BJ (cell line): ENCODE results near the gene GON4L. TPM values are rescaled to one million over a fixed set of nuclear protein-coding genes. Genes with fewer than 3 reads are reported as not detected.
"Not testable (repeated sequence)": the region's sequence is repeated elsewhere in the genome, so short reads cannot be mapped to it uniquely, and the experiment has no call there.

Source experiments
- CTCF ChIA-PET: fragments of 350-600 bp; formaldehyde crosslinking; extraction: SDS; loops from one replicate; lab custom pipeline; 2021; ENCODE audit warnings: antibody characterized with exemption, inconsistent platforms; lab: Yijun Ruan, JAX
- POLR2A ChIA-PET: fragments of 300-600 bp; sonication (Branson Sonifier 250); formaldehyde crosslinking; extraction: SDS; loops from one replicate; lab custom pipeline; 2021; ENCODE audit warnings: antibody characterized with exemption; lab: Charles Lee
- DNase-seq: peaks from one replicate; pipeline ENCODE4 v3.0.0-alpha.2; 2011; ENCODE audit warnings: low read depth
- H3K27me3 ChIP-seq: 2 replicates; pipeline ENCODE4 v1.6.0; 2011; ENCODE audit warnings: low read length; ENCODE audit not compliant: control insufficient read depth, insufficient read depth
- H3K36me3 ChIP-seq: 2 replicates; pipeline ENCODE4 v1.5.1; 2011; ENCODE audit warnings: low read length; ENCODE audit not compliant: control insufficient read depth, insufficient read depth
- H3K4me3 ChIP-seq: 2 replicates; pipeline ENCODE4 v1.5.1; 2011; ENCODE audit warnings: low read depth, mild to moderate bottlenecking, control low read depth, low read length
- CTCF ChIP-seq: IDR thresholded peaks from 2 replicates; pipeline ENCODE4 v1.5.1; 2011; ENCODE audit warnings: low read depth, mild to moderate bottlenecking, control low read depth, inconsistent platforms, low read length, moderate library complexity; ENCODE audit not compliant: insufficient read depth
- polyA plus RNA-seq: library from polyadenylated mRNA; depleted of rRNA; stranded (reverse); fragments of >200 nt; gene quantifications from 2 replicates; pipeline ENCODE4 v1.2.3, GENCODE V29; 2011

Gene GON4L
- polyA plus RNA-seq, 1 experiment, result 18.3 TPM

DNA sequence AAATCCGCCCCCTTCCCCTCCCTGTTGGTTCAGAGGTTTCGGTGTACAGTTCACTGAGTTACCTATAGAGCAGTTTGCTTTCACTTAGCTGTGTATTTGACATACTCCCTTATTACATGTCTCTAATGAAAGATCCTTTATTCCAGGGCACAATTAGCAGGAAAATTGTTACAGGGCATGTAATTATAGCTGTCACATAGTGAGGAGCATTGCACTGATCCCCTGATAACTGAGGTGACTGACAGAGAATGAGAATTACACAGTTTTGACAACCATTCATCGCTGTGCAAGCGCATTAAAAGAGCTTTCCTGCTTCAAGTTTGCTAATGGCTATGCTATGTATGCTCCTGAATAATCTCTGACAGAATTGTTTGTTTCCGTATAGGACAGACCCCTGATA, 141.2 kb downstream of the GON4L start:
- ChIA-PET POLR2A (no interaction called here), CTCF (interaction anchor here (0.6 to 1.4 kb wide), 3 partner anchors 10 to 24 kb away, joined by 3 read pairs; no protein-coding TSS in a partner anchor)
- TF ChIP-seq CTCF, result no peak
- Histone ChIP-seq H3K36me3 (no peaks in the 10 kb centered on the region; the same call in 1 of the 2 replicates), H3K27me3 (no peaks in the 10 kb centered on the region), H3K4me3 (no peak overlapping the region)
- DNase-seq, result no peak

GRCh38 chr1:155715056-155715455, 142.0 kb downstream of the GON4L start:
- H3K27me3 ChIP-seq, H3K36me3 ChIP-seq, POLR2A ChIA-PET, H3K4me3 ChIP-seq, DNase-seq: not testable (repeated sequence)
- CTCF ChIA-PET, result interaction anchor here (0.6 to 2.8 kb wide), 4 partner anchors 11 to 23 kb away, joined by 3 to 12 read pairs (median 3); no protein-coding TSS in a partner anchor

DNA sequence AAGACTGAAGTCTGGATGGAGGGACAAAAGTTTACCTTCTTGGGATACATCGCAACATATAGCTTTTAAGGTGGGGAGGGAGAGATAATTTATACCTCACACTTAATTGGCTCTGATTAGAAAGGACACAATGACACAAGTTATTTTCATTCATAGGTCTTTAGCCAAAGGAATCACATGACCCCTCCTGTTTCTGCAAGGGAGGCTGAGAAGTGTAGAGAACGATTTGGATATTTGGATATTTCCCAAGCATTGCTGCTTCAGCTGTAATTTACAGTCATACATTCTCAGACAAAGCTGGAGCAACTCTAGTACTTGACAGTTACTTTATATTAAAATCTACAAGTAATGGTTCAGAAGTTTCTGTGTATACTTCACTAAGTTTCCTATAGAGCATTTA, 143.9 kb downstream of the GON4L start:
- ChIA-PET POLR2A (no interaction called here), CTCF (interaction anchor here (0.7 to 2.8 kb wide), 4 partner anchors 12 to 539 kb away, joined by 3 to 12 read pairs (median 4); no protein-coding TSS in a partner anchor)
- no peak for DNase-seq
- H3K4me3 ChIP-seq, result no peak overlapping the region
- H3K27me3 ChIP-seq, result no peaks in the 10 kb centered on the region
- no peak for TF ChIP-seq CTCF
- H3K36me3 ChIP-seq, result no peaks in the 10 kb centered on the region

DNA sequence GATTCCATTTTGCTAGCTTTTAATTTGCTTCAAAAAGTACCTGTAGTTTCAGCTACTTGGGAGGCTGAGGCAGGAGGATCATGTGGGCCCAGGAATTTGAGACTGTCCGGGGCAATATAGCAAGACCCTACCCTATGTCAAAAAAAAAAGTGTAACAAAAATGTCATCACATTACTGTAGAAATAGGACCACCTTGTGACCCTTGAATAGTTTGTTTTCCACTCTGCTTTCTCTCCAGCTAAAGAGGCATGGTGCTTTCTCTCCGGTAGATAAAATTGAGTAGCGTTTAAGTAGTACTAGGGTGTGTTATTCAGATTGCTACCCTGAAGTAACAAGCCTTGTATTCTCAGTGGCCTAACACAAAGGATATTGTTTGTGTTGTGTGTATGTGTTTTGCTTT, 144.4 kb downstream of the GON4L start:
- POLR2A ChIA-PET, H3K36me3 ChIP-seq, H3K4me3 ChIP-seq, DNase-seq, H3K27me3 ChIP-seq: not testable (repeated sequence)
- CTCF ChIA-PET, result interaction anchor here (0.7 to 2.8 kb wide), 4 partner anchors 13 to 538 kb away, joined by 3 to 12 read pairs (median 4); no protein-coding TSS in a partner anchor

- CTCF ChIA-PET, POLR2A ChIA-PET, H3K36me3 ChIP-seq, DNase-seq, H3K4me3 ChIP-seq, H3K27me3 ChIP-seq: not testable (repeated sequence)
Observed at GRCh38 chr1:155711457-155711856, 145.6 kb downstream of the GON4L start.

DNA sequence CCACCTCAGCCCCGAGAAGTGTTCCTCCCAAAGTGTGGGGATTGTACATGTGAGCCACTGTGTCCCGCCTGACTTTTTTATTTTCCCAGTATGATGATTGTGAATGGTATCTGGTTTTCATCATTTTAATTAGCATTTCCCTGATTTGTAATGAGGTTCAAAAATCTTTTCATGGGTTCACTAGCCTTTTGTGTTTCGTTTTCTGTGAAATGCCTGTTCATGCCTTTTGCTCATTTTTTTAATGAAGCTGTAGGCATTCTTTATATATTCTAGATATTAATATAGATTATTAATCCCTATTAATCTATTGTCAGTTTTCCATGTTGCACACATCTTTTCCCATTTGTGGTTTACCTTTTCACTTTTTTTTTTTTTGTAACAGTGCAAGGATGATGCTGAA, 147.6 kb downstream of the GON4L start:
- H3K36me3 ChIP-seq, result no peaks in the 10 kb centered on the region
- H3K27me3 ChIP-seq, result no peaks in the 10 kb centered on the region
- POLR2A ChIA-PET, result no interaction called here
- no peak overlapping the region for H3K4me3 ChIP-seq
- no peak for DNase-seq
- CTCF ChIA-PET, result no interaction called here
- TF ChIP-seq CTCF, result no peak

DNA sequence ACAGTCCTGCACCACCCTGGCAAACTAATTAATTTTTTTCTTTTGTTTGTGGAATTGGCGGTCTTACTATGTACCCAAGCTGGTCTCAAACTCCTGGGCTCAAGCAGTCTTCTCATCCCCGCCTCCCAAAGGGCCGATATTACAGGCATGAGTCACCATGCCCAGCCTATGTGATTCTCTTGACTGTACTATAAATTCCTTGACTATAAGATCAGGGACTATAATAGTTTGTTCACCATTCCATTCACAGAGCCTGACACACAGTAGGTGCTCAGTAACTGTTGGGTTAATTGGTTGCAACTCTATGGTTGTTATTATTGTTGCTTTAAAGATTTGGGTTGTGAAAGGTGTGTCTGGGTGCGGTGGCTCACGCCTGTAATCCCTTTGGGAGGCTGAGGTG, 150.9 kb downstream of the GON4L start:
- DNase-seq, result no peak
- no peak overlapping the region for H3K4me3 ChIP-seq
- CTCF ChIA-PET, result interaction anchor here (0.6 kb wide), 2 partner anchors 204 to 382 kb away, joined by 3 read pairs; no protein-coding TSS in a partner anchor
- POLR2A ChIA-PET, result no interaction called here
- no peak for TF ChIP-seq CTCF
- H3K27me3 ChIP-seq, result no peaks in the 10 kb centered on the region
- H3K36me3 ChIP-seq, result no peaks in the 10 kb centered on the region

- DNase-seq, H3K36me3 ChIP-seq, H3K4me3 ChIP-seq, H3K27me3 ChIP-seq, POLR2A ChIA-PET: not testable (repeated sequence)
- CTCF ChIA-PET, result interaction anchor here (1.1 kb wide), 1 partner anchor 25 kb away, joined by 3 read pairs; no protein-coding TSS in a partner anchor
Observed at GRCh38 chr1:155704414-155704813, 152.6 kb downstream of the GON4L start.
